ENCODE data around the gene RAB32. TPM values are rescaled to one million over a fixed set of nuclear protein-coding genes. Genes with fewer than 3 reads are reported as not detected.

Gene RAB32
- total RNA-seq, 4 donors from 2014 or later: 1.2 to 4.3 (median 3.2) TPM

DNA sequence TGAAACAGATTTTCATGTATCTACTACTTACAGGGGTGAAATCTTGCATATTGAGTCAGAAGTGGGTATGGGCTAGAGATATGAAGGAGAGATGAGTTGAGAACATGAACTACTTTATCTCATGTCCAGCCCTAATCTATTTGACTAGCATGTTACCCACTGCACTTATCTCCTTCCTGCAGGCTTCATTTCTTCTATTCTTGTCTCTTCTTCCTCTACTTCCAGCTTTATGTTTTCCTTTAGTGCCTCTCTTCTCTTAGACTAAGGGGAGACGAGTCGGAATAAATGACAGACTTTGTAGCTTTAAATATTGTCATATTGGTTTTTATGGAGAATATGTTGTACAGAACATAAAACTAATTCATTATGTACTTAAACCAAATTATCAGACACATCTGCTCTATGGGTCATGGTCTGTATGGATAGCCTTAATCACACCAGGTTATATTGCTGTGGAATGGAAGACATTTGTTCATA is 5.3 kb downstream of the RAB32 start:
- intact Hi-C loops (cut with DNase I; ENCODE audit: low total_unique reads) (loop anchor here (10.0 kb wide), 2 partner anchors 156 to 584 kb away; partner anchors contain the start of gene SHPRH), in situ Hi-C loops (cut with MboI; ENCODE audit: low sequenced_read_pairs in 4 of 4) (loop anchor here in 1 of 4 donors (25.0 kb wide), 1 partner anchor 587 kb away; the partner anchor contains the start of gene SHPRH)
- ATAC-seq: no peak
- Histone ChIP-seq H3K27ac (no peak overlapping the region), H3K9me3 (no peaks in the 10 kb centered on the region), H3K4me1 (peaks cover 5 to 11% of the 10 kb centered on the region in 2 donors), H3K27me3 (no peaks in the 10 kb centered on the region), H3K4me3 (no peak overlapping the region), H3K36me3 (no peaks in the 10 kb centered on the region)
- no peak for DNase-seq
- TF ChIP-seq, protein P1, sequence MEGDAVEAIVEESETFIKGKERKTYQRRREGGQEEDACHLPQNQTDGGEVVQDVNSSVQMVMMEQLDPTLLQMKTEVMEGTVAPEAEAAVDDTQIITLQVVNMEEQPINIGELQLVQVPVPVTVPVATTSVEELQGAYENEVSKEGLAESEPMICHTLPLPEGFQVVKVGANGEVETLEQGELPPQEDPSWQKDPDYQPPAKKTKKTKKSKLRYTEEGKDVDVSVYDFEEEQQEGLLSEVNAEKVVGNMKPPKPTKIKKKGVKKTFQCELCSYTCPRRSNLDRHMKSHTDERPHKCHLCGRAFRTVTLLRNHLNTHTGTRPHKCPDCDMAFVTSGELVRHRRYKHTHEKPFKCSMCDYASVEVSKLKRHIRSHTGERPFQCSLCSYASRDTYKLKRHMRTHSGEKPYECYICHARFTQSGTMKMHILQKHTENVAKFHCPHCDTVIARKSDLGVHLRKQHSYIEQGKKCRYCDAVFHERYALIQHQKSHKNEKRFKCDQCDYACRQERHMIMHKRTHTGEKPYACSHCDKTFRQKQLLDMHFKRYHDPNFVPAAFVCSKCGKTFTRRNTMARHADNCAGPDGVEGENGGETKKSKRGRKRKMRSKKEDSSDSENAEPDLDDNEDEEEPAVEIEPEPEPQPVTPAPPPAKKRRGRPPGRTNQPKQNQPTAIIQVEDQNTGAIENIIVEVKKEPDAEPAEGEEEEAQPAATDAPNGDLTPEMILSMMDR (IDR thresholded peaks at IDR 0.05 in 4 of 5, conservative IDR thresholded peaks at IDR 0.05 in 1 of 5): no peak
- no peak for TF ChIP-seq POLR2A (IDR thresholded peaks at IDR 0.05)

DNA sequence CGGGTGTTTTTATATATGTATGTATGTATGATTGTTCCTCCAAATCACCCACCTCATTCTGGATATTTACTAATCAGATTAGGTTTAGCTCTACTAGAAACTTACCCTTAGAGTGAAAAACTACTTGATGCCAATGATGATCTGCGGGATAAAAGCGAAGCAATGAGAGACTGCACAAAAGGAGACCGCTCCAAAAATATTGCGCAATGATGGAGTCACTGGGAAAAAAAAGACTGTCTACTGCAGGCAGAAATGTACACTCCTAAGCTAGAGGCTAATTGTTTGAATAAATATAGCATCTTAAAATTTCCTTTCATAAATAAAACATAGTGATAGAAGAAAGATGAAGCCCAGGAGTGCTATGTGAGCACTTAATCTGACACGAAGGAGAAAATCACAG is 7.3 kb downstream of the RAB32 start:
- H3K4me3 ChIP-seq: no peak overlapping the region
- ATAC-seq: no peak
- TF ChIP-seq POLR2A (IDR thresholded peaks at IDR 0.05): no peak
- TF ChIP-seq, protein P1 (IDR thresholded peaks at IDR 0.05 in 4 of 5, conservative IDR thresholded peaks at IDR 0.05 in 1 of 5): no peak
- intact Hi-C loops (cut with DNase I; ENCODE audit: low total_unique reads): no loop called here
- in situ Hi-C loops (cut with MboI; ENCODE audit: low sequenced_read_pairs in 4 of 4): no loop called here
- H3K4me1 ChIP-seq: peaks cover 1 to 8% of the 10 kb centered on the region in 2 donors
- H3K27ac ChIP-seq: no peak overlapping the region
- H3K36me3 ChIP-seq: no peaks in the 10 kb centered on the region
- no peaks in the 10 kb centered on the region for H3K27me3 ChIP-seq
- no peaks in the 10 kb centered on the region for H3K9me3 ChIP-seq
- DNase-seq: no peak

DNA sequence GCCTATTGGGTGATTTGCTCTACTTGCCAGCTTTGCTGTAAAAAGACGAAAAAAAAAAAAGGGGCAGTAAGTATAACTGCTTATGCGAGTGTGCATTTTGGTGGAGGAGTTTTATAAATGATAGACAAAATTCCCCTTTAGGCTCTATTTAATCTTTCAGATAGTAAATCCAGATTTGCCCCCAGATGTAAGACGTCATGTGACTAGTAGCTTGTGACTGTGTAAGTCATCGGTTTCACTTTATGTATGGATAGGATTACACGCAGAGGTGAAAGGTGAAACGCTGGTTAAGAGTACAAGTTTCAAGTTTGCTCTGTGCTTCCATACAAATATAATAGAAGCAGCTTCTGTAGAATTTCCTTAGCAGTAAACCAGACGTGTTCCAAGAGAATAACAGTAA is 7.9 kb downstream of the RAB32 start:
- Histone ChIP-seq H3K9me3 (no peaks in the 10 kb centered on the region), H3K36me3 (no peaks in the 10 kb centered on the region), H3K27me3 (no peaks in the 10 kb centered on the region), H3K4me3 (no peak overlapping the region), H3K27ac (no peak overlapping the region), H3K4me1 (peaks cover 0 to 8% of the 10 kb centered on the region in 2 donors)
- no peak for DNase-seq
- intact Hi-C loops (cut with DNase I; ENCODE audit: low total_unique reads): no loop called here
- no peak for ATAC-seq
- in situ Hi-C loops (cut with MboI; ENCODE audit: low sequenced_read_pairs in 4 of 4): no loop called here
- TF ChIP-seq, protein P1 (IDR thresholded peaks at IDR 0.05 in 4 of 5, conservative IDR thresholded peaks at IDR 0.05 in 1 of 5): no peak
- no peak for TF ChIP-seq POLR2A (IDR thresholded peaks at IDR 0.05)

DNA sequence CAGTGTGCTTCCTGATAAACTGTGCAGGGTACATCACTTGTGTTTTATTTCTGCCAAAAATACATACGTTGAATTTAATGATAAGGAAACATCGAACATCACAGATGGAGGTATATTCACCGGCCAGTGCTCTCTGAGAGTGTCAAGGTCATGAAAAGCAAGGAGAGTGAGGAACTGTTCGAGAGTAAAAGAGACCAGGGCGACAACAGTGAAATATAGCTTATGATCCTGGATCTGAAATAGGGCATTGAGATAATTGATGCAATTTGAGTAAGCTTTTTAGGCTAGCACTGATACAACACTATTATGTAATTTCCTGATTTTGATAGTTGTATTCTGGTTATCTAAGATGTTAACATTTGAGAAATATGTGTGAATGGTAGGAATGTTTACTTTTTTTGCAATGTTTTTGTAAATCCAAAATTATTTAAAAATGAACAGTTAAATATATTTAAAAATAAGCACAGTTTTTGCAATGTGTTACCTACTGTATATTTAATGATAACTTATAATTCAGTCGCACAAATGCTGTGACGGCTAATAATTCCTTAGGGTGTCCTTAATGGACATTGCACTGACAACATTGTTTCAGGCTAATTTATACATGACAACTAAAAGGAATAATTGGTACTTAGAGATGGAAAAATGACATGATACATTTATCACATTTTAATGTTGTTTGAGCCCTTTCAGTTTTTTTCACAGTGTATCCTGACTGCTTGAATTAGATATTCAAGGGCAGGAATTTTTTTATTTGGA is 9.9 kb downstream of the RAB32 start:
- DNase-seq (no peak), ATAC-seq (no peak)
- no peaks in the 10 kb centered on the region for H3K36me3 ChIP-seq
- TF ChIP-seq POLR2A (IDR thresholded peaks at IDR 0.05): no peak
- TF ChIP-seq, protein P1 (IDR thresholded peaks at IDR 0.05 in 4 of 5, conservative IDR thresholded peaks at IDR 0.05 in 1 of 5): no peak
- H3K4me1 ChIP-seq: peaks cover 0 to 8% of the 10 kb centered on the region in 2 donors
- no peaks in the 10 kb centered on the region for H3K9me3 ChIP-seq
- H3K4me3 ChIP-seq: no peak overlapping the region
- no peak overlapping the region for H3K27ac ChIP-seq
- H3K27me3 ChIP-seq: no peaks in the 10 kb centered on the region
- in situ Hi-C loops (cut with MboI; ENCODE audit: low sequenced_read_pairs in 4 of 4): no loop called here
- intact Hi-C loops (cut with DNase I; ENCODE audit: low total_unique reads): no loop called here
